Measurements from ENCODE around the gene TRAF3IP3.

TRAF3IP3 gene

GRCh38 chr1:209830722-209831121 is 74.9 kb downstream of the TRAF3IP3 start:
- DNase-seq = no peak

GRCh38 chr1:209831615-209832014 is 75.8 kb downstream of the TRAF3IP3 start:
- DNase-seq = no peak

Data from NCI-H1694 (cell line).